T-helper 9 cell (primary cell): Measurements from ENCODE around the gene TEKT2.

Experiments
- DNase-seq: peaks from one replicate; pipeline ENCODE4 v3.0.0-alpha.2; 2020
- total RNA-seq, 2 donors: gene quantifications; one replicate each; lab custom pipeline; 2026; lab: John Stamatoyannopoulos, UW

The TEKT2 gene, protein sequence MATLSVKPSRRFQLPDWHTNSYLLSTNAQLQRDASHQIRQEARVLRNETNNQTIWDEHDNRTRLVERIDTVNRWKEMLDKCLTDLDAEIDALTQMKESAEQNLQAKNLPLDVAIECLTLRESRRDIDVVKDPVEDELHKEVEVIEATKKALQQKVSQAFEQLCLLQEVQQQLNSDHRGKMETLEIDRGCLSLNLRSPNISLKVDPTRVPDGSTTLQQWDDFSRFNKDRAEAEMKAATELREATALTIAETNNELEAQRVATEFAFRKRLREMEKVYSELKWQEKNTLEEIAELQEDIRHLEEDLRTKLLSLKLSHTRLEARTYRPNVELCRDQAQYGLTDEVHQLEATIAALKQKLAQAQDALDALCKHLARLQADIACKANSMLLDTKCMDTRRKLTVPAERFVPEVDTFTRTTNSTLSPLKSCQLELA
- total RNA-seq: 0 to 0.48 reads per million in 2 donors

DNA sequence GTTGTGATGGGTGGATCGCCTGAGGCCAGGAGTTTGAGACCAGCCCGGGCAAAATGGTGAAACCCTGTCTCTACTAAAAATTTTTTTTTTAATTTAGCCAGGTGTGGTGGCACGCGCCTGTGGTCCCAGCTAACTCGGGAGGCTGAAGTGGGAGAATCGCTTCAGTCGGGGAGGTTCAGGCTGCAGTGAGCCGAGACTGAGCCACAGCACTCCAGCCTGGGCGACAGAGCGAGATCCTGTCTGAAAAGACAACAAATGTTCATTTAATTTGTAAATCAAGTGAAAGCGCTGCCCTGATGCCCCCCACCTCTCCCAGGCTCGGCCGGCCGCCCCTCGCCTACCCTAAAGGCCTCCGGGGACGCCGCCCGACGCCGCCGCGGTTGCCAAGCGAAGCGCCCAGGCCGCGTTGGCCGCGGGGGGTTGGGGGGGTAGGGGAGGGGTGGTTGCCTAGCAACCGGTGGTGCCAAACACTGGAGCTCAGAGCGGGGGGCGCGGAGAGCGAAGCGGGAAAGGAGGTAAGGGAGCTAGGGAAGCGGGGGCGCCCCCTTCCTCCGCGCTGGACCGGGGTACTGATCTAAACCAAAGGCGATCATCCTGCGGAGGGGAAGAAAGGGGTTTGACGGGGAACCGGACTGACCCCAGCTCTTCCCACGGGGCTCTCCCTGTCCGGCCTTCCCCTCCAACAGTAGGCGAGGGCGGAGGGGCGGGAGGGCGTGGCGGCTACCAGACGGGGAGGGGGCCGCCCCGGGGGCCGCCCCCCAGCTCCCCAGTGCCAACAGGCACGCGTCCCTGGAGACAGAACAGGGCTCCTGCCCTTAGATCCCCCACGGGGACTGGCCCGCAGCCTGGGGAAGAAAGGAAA is at the start of gene TEKT2:
TSS of gene TEKT2 (plus strand) at position 460 of the 862 bp plus-strand sequence. CDS start 828 bp downstream, outside the sequence.
- DNase-seq: no peak

DNA sequence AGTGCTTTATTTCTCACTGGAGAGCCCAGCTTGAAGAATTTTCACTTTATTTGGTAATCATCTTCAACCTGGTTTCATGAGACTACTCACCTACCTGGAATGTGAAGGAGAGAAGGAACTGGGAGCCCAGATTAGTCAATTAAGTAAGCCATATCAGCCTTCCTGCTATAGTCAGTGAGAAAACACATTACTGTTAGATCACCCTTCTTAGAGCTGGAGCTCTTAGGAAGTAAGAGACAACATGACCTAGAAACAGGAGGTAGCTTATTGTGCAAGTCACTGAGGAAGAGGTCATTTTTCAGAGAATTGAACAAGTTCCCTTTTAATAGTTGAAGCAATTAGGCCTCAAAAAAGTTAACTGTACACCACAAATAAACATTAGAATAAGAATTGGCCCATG is 49.2 kb upstream of the TEKT2 start:
- no peak for DNase-seq

DNA sequence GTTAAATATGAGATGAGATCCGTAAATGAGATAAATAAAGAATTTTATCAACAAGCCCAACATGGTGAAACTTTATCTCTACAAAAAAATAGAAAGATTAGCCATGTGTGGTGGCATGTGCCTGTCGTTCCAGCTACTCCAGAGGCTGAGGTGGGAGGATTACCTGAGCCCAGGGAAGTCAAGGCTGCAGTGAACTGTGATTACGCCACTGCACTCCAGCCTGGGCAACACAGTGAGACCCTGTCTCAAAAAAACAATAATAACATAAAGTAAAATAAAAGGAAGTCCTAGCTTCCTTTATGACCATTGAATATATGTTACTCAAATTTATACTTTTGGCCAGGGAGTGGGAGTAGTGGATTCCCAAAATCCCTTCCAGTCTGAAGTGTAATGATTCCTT is 48.7 kb upstream of the TEKT2 start:
- DNase-seq: no peak

DNA sequence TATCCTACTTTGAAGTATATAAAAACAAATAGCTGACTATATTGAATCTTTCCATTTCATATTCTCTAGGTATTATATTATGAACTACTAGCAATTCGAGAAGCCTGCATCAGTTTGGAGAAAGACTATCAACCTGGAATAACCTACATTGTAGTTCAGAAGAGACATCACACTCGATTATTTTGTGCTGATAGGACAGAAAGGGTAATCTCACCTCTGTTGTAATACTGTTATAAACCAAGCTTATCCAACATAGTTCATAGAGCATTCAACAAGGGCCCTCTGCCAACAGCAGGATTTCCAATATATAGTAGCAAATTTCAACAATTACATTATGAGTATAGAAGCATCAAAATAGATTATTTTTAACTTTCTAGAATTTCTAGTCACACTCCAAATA is 43.7 kb upstream of the TEKT2 start:
- no peak for DNase-seq

DNA sequence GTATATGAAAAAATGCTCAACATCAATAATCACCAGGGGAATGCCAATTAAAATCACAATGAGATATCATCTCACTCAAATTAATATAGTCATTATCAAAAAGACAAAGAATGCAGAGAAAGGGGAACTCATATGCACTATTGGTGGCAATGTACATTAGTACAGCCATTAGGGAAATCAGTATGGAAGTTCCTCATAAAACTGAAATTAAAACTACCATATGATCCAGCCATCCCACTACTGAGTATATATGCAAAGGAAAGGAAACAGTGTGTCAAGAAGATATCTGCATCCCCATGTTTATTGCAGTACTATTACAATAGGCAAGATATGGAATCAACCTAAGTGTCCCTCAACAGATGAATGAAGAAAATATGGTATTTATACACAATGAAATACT is 32.1 kb upstream of the TEKT2 start:
- DNase-seq: no peak

DNA sequence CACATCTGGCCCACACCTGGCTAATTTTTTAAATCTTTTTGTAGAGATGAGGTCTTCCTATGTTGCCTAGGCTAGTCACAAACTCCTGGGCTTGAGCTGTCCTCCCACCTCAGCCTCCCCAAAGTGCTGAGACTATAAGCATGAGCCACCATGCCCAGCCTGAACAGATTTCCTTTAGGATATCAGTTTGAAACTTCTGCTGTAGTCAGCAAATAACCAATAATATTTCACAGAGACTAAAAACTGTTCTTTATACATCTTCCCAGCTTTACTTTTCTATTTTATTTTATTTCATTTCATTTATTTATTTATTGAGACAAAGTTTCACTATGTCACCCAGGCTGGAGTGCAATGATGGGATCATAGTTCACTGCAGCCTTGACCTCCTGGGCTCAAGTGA is 29.9 kb upstream of the TEKT2 start:
- no peak for DNase-seq

DNA sequence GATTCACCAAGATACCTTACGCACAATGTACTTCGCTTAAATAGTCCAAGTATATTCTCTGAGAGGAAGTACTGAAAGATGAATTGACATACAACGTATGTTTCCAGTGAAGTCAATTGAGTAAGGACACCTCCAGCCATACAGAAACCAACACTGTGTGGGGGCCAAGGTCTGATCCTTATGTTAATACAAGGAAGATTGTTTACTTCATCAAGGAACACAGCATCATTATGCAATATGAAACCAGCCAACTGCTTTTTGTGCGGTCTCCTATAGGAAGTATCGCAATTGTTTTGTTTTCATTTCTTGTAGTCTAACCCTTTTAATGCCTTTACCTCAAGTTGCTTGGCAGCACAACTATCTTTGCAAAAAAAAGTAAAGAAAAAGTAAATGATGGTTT is 28.2 kb upstream of the TEKT2 start:
- DNase-seq: no peak

DNA sequence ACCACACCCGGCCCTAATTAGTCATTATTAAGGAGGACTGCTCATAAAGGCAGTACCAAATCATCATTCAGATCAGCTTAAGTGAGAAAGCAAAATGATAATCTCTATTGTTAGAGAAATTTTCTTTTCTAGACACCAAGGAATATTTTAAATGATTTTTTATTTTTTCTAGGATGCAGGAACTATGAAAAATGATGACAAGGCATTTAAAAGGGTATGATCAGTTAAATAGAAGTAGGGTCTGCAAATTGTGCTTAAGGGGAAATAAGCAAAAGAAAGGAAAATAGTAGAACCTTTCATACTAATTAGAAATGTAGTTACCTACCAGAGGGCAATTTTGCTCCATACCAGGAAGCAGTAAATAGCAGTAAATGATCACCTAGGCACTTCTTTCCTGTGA is 21.6 kb upstream of the TEKT2 start:
- DNase-seq: no peak

DNA sequence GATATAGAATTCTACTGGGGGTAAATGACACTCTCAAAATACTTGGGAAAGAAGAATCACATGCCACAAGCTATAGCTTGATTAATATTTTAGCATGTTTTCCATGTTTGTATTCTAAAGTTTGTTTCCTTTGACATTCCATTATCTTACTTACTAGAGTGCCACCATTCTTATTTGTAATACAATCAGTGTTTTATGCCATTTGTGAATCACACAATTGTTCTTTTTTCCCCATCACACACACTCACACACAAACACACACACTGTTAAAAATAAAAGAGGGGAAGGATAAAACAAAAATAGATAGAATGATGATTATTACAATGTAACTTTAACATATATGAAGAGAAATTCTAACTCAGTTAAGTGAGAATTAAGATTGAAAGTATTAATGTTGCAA is 16.0 kb upstream of the TEKT2 start:
- DNase-seq: no peak

DNA sequence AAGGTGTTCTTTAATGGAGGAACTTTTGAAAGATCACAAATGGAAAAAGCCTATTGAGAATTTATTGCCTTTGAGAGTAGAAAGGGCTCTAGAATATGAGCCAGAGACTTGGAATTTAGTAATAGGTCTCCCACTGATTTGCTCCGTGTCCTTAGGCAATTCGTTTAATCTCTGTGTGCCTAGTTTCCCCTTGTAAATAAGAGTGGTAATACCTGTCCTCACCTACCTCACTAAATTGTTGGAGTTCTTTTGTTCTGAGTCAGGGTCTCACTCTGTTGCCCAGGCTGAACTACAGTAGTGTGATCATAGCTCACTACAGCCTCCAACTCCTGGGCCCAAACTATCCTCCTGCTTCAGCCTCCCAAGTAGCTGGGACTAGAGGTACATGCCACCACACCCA is 15.0 kb upstream of the TEKT2 start:
- DNase-seq: no peak

DNA sequence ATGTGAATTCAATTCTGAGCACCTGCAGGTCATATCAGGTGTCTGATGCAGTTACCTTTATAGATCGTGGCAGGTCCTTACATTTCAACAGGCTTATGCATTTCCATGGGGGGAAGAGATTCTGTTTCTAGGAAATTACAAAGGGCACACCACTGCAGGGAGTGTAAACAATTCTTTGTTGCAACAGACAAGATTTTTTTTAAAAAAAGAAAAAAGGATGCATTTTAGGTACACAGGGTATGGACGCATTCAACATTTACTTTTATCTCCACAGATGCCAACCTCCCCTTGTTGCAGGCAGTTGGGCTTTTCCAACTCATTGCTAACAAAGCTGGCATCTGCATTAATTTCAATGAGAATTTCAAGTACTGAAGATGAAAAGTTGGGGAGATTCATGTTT is 13.5 kb upstream of the TEKT2 start:
- no peak for DNase-seq

DNA sequence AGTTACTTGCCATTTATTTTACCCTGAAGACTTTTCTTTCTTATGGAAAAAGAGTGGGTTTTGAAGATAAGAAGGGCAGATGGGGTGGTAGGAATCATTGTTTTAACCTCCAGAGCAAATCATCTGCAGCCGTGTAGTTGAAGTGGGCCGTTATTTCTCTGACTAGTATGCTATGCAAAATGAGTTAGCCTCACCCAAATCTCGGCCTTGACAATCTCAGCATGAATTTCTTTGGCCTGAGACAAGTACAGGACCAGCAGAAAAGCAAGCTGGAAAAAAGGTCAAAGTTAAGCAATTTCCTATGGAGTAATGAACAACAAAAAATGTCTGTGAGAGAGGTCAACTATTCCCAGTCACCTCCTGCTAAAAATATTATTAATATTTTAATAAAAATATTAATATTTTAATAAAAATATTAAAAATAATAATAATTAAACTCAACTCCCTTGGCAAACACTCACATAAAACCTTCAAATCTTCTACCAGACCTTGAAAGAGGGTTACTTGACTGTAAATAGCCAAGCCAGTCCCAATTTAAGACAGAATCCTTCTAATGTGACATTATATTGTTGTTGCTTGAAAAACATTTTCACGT is 6.8 kb upstream of the TEKT2 start:
- DNase-seq: no peak

DNA sequence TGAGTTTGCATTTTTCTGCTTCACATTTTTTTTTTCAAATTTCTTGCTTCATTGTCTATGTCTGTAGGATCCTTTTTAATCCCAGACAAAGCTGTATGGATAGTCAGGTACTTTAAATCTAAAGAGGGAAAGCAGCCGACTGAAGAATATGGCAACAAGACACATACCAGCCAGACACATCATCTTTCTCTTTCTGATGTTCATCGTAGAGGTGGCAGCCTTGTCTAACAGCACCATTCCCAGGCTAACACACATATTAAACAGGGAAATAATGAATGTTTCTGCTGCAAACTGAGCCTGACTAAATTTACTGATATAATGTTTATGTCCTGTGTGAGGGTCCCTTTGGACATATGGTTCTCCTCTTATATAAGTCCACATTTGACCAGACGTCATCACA is 3.7 kb upstream of the TEKT2 start:
- DNase-seq: no peak

DNA sequence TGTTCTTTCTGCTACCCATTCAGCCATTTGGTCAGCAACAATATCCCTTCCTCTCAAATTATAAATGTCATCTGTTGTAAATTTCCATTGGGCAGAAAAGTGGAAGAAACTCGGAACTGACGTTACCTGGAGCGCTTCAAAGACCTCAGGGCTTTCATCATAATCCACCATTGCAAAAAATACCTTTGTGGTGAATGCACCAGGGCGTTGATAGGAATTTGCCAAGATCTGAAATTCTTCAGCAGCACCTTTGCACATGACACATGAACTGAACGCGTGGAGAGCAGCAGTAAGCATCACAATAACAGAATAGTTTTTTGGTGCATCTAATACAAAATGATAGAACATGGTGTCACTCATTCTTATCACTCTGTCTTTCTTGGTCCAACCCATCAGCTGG is 3.1 kb upstream of the TEKT2 start:
- DNase-seq: no peak

DNA sequence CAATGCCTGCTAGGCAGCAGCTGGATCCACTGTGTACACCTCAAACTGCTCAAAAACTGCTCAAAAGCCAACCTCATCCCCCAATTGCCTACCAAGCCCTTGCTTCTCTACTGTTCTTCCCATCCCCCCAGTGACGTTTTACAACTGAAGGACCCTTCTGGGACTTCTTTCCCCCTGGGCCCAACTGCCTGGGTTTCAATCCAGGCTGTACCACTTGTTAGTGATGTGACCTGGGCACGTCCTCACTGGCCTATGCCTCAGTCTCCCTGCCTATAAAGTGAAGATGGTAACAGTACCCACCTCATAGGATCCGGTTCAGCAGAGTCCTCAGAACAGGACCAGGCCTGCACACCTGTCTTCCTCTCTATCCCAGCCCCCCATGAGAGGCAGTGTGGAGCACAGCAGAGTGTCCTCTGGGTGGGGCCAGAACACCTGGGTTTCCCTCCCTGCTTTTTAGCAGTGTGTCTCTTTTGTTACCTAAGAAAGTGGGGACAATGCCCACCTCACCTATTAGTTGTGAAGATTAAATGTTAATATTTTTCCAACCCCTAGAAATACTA is 1.9 kb upstream of the TEKT2 start:
- DNase-seq: no peak

DNA sequence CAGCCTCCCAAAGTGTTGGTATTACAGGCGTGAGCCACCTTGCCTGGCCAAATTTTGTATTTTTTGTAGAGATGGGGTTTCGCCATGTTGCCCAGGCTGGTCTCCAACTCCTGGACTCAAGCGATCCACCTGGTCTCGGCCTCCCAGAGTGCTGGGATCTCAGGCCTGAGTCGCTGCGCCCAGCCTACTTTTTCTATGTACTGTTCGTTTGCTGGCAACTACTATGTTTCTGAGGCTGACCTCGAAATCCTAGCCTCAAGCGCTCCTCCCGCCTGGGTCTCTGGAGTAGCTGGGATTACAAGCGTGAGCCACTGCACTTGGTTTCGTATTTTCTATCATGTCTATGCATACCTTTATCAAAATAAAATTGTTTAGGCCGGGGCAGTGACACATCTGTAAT is 675 bp upstream of the TEKT2 start:
- DNase-seq: no peak

DNA sequence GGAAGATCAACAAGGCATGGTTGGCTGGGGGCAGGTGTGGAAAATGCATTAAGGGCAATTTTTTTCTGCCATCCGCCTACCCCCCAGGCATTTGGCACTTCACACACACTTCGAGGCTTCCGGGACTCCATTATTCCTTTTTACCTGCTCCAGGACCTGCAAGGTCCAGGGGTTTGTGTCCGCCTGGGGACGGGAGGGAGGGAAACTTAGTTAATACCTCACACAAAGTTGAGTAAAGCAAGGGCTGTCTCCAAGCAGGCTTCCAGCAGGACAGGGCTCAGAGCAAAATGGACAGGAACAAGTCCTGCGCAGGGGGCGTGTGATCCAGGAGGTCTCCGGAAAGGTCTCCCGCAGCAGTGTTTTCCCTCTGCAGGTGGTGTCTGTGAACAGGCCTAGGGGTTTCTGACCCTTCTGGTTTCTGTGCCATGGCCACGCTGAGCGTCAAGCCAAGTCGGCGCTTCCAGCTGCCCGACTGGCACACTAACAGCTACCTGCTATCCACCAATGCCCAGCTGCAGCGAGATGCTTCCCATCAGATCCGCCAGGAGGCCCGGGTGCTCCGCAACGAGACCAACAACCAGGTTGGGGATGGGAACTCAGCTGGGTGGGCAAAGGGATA is 712 bp downstream of the TEKT2 start:
- no peak for DNase-seq

DNA sequence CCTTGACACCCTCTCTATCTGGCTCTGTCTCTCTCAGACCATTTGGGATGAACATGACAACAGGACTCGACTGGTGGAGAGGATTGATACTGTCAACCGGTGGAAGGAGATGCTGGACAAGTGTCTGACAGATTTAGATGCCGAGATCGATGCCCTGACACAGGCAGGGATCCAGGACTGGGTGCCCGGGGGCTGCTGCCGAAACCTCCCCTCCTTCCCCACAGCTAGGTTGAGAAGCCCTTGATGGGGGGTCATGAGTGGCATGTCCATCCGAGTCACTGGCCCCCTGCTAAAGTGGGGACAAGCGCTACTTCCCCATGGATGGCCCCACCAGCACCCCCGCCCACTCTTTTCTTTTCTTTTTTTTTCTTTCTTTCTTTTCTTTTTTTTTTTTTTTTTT is 1.2 kb downstream of the TEKT2 start:
- DNase-seq: no peak

DNA sequence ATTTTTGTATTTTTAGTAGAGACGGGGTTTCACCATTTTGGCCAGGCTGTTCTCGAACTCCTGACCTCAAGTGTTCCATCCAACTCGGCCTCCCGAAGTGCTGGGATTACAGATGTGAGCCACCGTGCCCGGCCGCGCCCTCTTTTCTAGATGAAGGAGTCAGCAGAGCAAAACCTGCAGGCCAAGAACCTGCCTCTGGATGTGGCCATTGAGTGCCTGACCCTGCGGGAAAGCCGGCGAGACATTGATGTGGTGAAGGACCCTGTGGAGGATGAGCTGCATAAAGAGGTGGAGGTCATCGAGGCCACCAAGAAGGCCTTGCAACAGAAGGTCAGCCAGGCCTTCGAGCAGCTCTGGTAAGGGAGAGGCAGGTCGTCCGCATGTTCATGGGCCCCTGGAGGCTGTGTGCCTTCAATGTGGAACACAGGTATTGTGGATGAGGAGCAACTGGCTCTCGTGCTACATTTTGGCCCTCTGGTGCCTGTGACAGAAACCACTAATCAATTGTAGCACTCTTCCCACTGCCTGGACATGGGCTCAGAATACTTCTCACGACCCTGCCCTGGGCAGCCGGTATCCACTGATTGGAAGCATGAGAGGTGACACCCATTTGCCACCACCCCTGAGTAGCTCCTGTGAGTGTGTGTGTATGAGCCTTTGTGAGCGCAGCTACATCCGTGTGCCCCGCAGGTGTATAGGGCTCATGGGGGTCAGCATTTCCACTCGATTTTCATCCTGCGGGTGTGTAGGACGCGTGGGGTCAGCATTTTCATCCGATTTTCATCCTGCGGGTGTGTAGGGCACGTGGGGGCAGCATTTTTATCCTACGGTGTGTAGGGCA is 2.0 kb downstream of the TEKT2 start:
- no peak for DNase-seq

DNA sequence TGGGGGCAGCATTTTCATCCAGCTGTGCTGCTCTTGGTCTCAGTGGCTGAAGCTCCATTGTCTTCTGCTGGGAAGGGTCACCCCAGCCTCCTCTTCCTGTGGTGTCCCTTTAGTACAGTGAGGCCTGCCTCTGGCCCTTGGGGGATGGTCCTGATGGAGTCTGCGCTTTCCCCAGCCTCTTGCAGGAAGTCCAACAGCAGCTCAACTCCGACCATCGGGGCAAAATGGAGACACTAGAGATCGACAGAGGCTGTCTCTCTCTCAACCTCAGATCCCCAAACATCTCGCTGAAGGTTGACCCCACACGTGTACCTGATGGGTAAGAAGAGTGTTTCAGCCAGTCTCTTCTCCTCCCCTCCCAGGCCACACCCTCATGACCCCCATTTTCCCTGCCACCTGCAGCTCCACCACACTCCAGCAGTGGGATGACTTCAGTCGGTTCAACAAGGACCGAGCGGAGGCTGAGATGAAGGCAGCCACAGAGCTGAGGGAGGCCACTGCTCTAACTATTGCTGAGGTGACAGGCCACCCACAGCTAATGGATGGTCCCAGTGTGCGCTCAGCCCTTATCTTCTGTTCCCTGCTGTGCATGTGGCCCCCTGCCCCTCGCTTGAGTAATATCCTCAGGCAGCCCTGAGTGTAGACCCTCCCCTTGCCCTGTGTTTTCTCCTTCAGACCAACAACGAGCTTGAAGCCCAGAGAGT is 2.8 kb downstream of the TEKT2 start:
- no peak for DNase-seq
